EL (cell line): Measurements from ENCODE around the gene VPS29.
"Not testable (repeated sequence)": the region's sequence is repeated elsewhere in the genome, so short reads cannot be mapped to it uniquely, and the experiment has no call there.

Experiments
- DNase-seq: peaks from one replicate; pipeline ENCODE4 v3.0.0-alpha.2; 2016

The VPS29 gene

GRCh38 chr12:110520876-110521712, 19.2 kb upstream of the VPS29 start:
- DNase-seq = not testable (repeated sequence)

DNA sequence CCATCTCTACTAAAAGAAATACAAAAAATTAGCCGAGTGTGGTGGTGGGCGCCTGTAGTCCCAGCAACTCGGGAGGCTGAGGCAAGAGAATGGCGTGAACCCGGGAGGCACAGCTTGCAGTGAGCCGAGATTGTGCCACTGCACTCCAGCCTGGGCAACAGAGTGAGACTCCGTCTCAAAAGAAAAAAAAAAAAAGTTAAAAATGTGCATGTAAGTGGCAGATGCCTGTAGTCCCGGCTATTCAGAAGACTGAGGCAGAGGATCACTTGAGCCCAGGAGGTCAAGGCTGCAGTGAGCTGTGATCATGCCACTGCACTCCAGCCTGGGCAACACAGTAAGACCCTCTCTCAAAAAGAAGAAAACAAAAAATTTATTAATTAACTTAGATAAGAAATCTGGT, 16.1 kb upstream of the VPS29 start:
- not testable (repeated sequence) for DNase-seq

- DNase-seq = no peak
These were observed 15.1 kb upstream of the VPS29 start for GRCh38 chr12:110516995-110517394.

GRCh38 chr12:110514363-110514762, 12.5 kb upstream of the VPS29 start:
- DNase-seq = no peak

DNA sequence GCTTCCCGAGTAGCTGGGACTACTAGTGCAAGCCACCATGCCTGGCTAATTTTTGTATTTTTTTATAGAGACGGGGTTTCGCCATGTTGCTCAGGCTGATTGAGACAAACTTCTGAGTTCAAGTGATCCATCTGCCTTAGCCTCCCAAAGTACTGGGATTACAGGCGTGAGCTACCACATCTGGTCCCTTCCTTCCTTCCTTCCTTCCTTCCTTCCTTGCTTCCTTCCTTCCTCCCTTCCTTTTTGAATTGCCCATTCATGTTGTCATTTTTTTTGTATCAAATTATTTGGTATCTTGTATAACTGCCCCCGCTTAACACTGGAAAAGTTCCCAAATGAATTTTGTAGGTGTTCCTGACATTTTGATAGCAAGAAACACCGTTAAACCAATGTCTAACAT, 11.9 kb upstream of the VPS29 start:
- DNase-seq = no peak

- DNase-seq = no peak
These were observed 6.2 kb upstream of the VPS29 start for GRCh38 chr12:110508071-110508586.

DNA sequence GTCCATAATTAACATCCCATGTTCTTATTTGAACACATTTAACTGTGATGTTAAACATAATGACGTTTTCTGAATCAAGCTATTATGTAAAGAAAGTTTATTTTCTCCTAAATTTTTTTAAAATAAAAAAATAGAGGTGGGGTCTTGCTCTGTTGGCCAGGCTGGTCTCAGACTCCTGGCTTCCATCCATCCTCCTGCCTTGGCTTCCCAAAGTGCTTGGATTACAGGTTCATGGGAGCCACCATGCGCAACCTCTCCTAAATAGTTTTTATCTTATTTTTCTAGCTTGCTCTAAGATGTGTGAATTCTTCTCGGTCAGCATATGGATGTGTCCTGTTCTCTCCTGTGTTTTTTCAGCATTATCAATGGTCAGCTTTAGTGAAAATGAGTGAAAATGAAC, 3.4 kb upstream of the VPS29 start:
- no peak for DNase-seq

DNA sequence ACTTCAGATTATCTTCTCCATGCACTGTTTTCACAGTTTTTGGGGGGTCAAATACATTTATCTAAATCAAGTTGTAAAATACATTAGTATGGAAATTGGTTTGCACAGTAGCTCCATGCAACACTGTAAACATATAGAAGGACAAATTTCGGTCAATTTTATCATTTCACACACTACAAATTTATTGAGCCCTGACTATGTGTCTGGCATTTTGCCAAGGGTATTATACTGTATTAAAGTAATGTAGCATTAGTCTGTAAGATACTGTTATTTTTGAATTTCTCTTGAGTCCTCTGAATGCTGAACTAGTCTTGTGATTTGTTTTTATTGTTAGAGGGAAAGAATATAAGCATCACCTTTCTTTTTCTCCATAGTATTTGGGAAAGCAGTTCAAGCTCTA, 1.5 kb upstream of the VPS29 start:
- DNase-seq = no peak

DNA sequence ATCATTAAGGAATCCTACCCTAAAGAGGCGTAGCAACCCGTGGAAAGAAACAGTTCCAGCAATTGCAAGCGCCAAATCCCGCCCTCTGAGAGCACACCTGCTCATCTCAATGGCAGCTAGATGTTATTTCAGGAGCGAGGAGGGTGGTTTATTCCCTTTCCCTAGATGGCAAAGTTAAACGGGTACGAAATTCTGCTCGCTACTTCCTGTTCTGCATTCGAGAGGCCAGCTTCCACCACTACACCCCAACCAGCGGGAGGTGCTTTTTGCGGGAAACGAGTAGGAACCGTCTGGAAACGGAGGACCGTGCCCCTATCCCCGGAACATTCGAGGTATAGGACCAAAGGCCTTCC, 536 bp downstream of the VPS29 start:
- DNase-seq = peak; percentile 71

- peak; percentile 62 for DNase-seq
These were observed 2.8 kb downstream of the VPS29 start for GRCh38 chr12:110498984-110499706.

DNA sequence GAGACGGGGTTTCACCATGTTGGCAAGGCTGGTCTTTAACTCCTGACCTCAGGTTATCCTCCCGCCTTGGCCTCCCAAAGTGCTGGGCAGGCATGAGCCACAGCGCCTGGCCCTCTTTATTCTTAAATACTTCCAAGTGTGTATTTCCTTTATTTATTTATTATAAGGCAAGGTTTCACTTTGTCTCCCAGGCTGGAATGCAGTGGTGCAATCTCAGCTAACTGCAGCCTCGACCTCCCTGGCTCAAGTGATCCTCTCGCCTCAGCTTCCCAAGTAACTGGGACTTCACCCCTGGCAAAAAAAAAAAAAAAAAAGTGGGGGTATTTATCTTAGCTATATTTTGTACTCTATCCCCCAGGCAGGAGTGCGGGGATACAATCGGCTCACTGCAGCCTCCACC, 26.5 kb downstream of the VPS29 start:
- DNase-seq = no peak

- peak; percentile 99 for DNase-seq
These were observed 33.5 kb downstream of the VPS29 start, which contains the start of the genes FAM216A and GPN3 for GRCh38 chr12:110468214-110469048. Gene FAM216A (plus strand): TSS chr12:110468845. CDS start chr12:110468876, 31 bp downstream. Gene GPN3 (minus strand): TSS chr12:110468257. CDS start chr12:110468203, 54 bp downstream.

DNA sequence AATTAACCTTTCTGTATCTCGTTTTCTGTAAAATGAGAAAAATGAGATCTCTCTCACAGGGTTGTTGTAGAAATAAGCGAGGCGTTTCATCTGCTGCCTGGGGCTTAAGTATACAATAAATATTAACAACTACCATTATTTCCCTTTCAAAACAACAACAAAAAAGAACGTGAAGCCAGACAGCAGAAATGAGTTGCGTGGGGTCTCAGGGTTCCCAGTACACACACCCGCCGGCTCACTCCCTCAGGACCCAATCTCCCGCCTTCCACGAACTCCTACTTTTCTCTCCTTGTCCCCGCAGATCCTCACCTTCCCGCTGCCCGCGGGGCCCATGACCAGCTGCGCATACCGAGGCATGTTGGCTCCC, 34.1 kb downstream of the VPS29 start:
- no peak for DNase-seq

GRCh38 chr12:110466791-110467190, 35.1 kb downstream of the VPS29 start:
- DNase-seq = no peak

GRCh38 chr12:110465765-110466164, 36.1 kb downstream of the VPS29 start:
- DNase-seq = not testable (repeated sequence)

GRCh38 chr12:110465024-110465423, 36.9 kb downstream of the VPS29 start:
- no peak for DNase-seq

- DNase-seq = not testable (repeated sequence)
These were observed 40.7 kb downstream of the VPS29 start for GRCh38 chr12:110461189-110461588.

DNA sequence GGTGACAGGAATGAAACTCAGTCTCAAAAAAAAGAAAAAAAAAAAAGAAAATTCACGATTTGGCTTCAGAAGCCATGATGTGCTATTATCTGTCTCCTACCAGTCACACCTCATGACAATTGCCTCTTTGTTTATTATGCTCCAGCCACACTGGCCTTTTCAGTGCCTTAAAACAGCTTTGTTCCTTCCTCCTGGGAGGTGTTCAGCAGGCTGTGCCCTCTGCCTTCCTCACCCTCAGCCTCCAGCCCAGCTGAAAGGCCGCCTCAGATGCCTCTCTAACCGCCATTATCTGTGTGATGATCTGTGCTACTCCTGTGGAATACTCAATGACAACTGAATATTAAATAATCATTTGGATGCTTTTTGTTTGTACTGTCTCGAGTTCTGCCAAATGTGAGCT, 43.2 kb downstream of the VPS29 start:
- DNase-seq = no peak

- DNase-seq = no peak
These were observed 48.2 kb downstream of the VPS29 start for GRCh38 chr12:110453569-110454296.

- DNase-seq = no peak
These were observed 50.6 kb downstream of the VPS29 start for GRCh38 chr12:110451263-110451662.

DNA sequence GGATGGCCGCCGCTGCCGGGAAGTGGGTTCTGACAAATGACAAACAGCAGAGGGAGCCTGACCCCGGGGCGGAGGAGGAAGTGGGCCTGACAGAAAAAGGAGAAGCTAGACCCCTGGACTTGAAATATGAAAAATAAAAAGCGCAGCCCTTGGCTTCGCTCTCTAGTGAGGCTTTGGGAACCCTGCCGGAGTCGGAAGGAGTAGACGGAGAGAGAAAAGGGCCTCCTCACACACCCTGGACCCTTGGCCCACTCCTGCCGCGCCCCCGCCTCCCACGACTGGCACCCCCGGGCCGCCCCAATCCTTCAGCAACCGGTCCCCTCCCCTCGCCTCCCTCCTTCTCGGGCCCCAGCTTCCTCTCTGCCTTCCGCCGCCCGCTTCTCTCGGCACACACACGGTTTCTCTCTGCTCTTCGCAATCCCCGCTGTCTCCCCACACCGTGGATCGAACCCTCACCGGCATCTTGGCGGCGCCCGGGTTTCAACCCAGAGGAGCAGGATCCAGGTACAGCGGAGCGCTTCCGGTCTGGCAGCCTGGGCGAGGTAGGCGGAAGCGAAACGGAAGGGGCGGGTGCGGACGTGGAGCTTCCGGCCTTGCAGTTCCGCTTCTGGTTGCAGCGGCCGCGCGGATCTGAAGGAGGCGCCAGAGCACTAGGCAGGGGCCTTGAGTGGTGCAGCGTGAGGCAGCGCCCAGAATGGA, 52.0 kb downstream of the VPS29 start, which contains the start of gene ARPC3:
Gene ARPC3, minus strand, starts transcription at position 539 of the 699 bp plus-strand sequence. Its CDS starts 77 bp downstream, at position 462.
- DNase-seq = peak; percentile 94
